Immature natural killer cell (primary cell): Measurements from ENCODE around the gene SGSH. TPM values are rescaled to one million over a fixed set of nuclear protein-coding genes. Genes with fewer than 3 reads are reported as not detected.

Experiments used
- DNase-seq, 3 donors: peaks; one replicate each; pipeline ENCODE4 v3.0.0; 2022; ENCODE audit warnings: mixed read lengths in 1 of 3
- H3K27ac Mint-ChIP-seq, 6 donors: one replicate each; pipeline ENCODE4 v1.8.0; 2020; ENCODE audit warnings: mixed read lengths in 6 of 6, mild to moderate bottlenecking in 5 of 6, inconsistent platforms in 4 of 6, moderate library complexity in 3 of 6
- H3K27me3 Mint-ChIP-seq, 3 donors: one replicate each; pipeline ENCODE4 v1.8.0; 2020 to 2021; ENCODE audit warnings: low read depth in 3 of 3, mild to moderate bottlenecking in 3 of 3, mixed read lengths in 3 of 3, moderate library complexity in 3 of 3, inconsistent platforms in 1 of 3
- H3K36me3 Mint-ChIP-seq, 3 donors: one replicate each; pipeline ENCODE4 v1.8.0; 2020; ENCODE audit warnings: mixed read lengths in 3 of 3, inconsistent platforms in 2 of 3, mild to moderate bottlenecking in 2 of 3
- H3K4me1 Mint-ChIP-seq, 2 donors: one replicate each; pipeline ENCODE4 v1.8.0; 2020; ENCODE audit warnings: inconsistent platforms in 2 of 2, mild to moderate bottlenecking in 2 of 2, mixed read lengths in 2 of 2, moderate library complexity in 1 of 2
- H3K4me3 Mint-ChIP-seq, 5 donors: one replicate each; pipeline ENCODE4 v1.8.0; 2020; ENCODE audit warnings: mild to moderate bottlenecking in 5 of 5, mixed read lengths in 5 of 5, inconsistent platforms in 3 of 5, moderate library complexity in 3 of 5
- H3K9me3 Mint-ChIP-seq, 6 donors: one replicate each; pipeline ENCODE4 v1.8.0; 2020; ENCODE audit warnings: mild to moderate bottlenecking in 6 of 6, mixed read lengths in 6 of 6, inconsistent platforms in 4 of 6, moderate library complexity in 3 of 6
- polyA plus RNA-seq, 3 donors: library from polyadenylated mRNA; unstranded; fragments of 300-500 nt; fragmentation: Illumina TruSeq; gene quantifications; one replicate each; pipeline ENCODE4 v1.2.3, GENCODE V29; 2021

SGSH gene
- polyA plus RNA-seq, 3 donors from 2014 or later: 22.6 to 32.7 (median 26.8) TPM

GRCh38 chr17:80218391-80218790 is 1.7 kb downstream of the SGSH start:
- Mint-ChIP-seq H3K9me3 (no peaks in the 10 kb centered on the region), H3K36me3 (peaks cover 0 to 17% (median 6%) of the 10 kb centered on the region in 3 donors), H3K27ac (peak overlapping the region; percentile 89 to 95 (median 94)), H3K4me1 (peaks cover 30 to 35% of the 10 kb centered on the region in 2 donors), H3K4me3 (peak overlapping the region; percentile 88 to 93 (median 92)), H3K27me3 (peaks cover 7 to 11% (median 10%) of the 10 kb centered on the region in 3 donors)
- no peak for DNase-seq

GRCh38 chr17:80217703-80218362 is 2.3 kb downstream of the SGSH start:
- DNase-seq: no peak
- no peaks in the 10 kb centered on the region for H3K9me3 Mint-ChIP-seq
- H3K4me1 Mint-ChIP-seq: peaks cover 30 to 33% of the 10 kb centered on the region in 2 donors
- peaks cover 7 to 10% (median 9%) of the 10 kb centered on the region in 3 donors for H3K27me3 Mint-ChIP-seq
- H3K27ac Mint-ChIP-seq: peak overlapping the region in 4 of 6 donors; percentile 36 to 82 (median 38)
- peaks cover 0 to 21% (median 6%) of the 10 kb centered on the region in 3 donors for H3K36me3 Mint-ChIP-seq
- peak overlapping the region in 4 of 5 donors; percentile 9 to 92 (median 12) for H3K4me3 Mint-ChIP-seq

- Mint-ChIP-seq H3K9me3 (no peaks in the 10 kb centered on the region), H3K27ac (peak overlapping the region in 4 of 6 donors; percentile 12 to 82 (median 38)), H3K4me1 (peaks cover 30 to 33% of the 10 kb centered on the region in 2 donors), H3K4me3 (no peak overlapping the region), H3K36me3 (peaks cover 0 to 23% (median 8%) of the 10 kb centered on the region in 3 donors), H3K27me3 (peaks cover 7 to 10% (median 9%) of the 10 kb centered on the region in 3 donors)
- no peak for DNase-seq
Measured at GRCh38 chr17:80216473-80217456, 3.4 kb downstream of the SGSH start.

- no peak overlapping the region for H3K4me3 Mint-ChIP-seq
- H3K27ac Mint-ChIP-seq: no peak overlapping the region
- DNase-seq: no peak
- H3K27me3 Mint-ChIP-seq: peaks cover 7 to 10% (median 9%) of the 10 kb centered on the region in 3 donors
- no peaks in the 10 kb centered on the region for H3K9me3 Mint-ChIP-seq
- peaks cover 25 to 30% of the 10 kb centered on the region in 2 donors for H3K4me1 Mint-ChIP-seq
- peaks cover 0 to 34% (median 10%) of the 10 kb centered on the region in 3 donors for H3K36me3 Mint-ChIP-seq
Measured at GRCh38 chr17:80214878-80215210, 5.3 kb downstream of the SGSH start.

GRCh38 chr17:80214012-80214877 is 5.9 kb downstream of the SGSH start:
- Mint-ChIP-seq H3K27me3 (peaks cover 3 to 4% (median 3%) of the 10 kb centered on the region in 3 donors), H3K9me3 (no peaks in the 10 kb centered on the region), H3K4me1 (peaks cover 19 to 24% of the 10 kb centered on the region in 2 donors), H3K27ac (no peak overlapping the region), H3K36me3 (peaks cover 0 to 34% (median 10%) of the 10 kb centered on the region in 3 donors), H3K4me3 (no peak overlapping the region)
- no peak for DNase-seq

- H3K36me3 Mint-ChIP-seq: peaks cover 0 to 34% (median 10%) of the 10 kb centered on the region in 3 donors
- H3K27ac Mint-ChIP-seq: no peak overlapping the region
Measured at GRCh38 chr17:80213643-80213975, 6.5 kb downstream of the SGSH start.

GRCh38 chr17:80212962-80213642 is 7.0 kb downstream of the SGSH start:
- H3K27ac Mint-ChIP-seq: peak overlapping the region in 1 of 6 donors; percentile 30

More at GRCh38 chr17:80213643-80213975, 6.5 kb downstream of the SGSH start:
- H3K9me3 Mint-ChIP-seq: no peaks in the 10 kb centered on the region
- H3K4me1 Mint-ChIP-seq: peaks cover 12 to 17% of the 10 kb centered on the region in 2 donors
- peaks cover under 1 to 2% (median 2%) of the 10 kb centered on the region in 3 donors for H3K27me3 Mint-ChIP-seq
- H3K4me3 Mint-ChIP-seq: no peak overlapping the region
- DNase-seq: no peak

GRCh38 chr17:80212511-80212910 is 7.6 kb downstream of the SGSH start:
- H3K4me3 Mint-ChIP-seq: no peak overlapping the region
- no peak overlapping the region for H3K27ac Mint-ChIP-seq
- peaks cover 0 to 30% (median 10%) of the 10 kb centered on the region in 3 donors for H3K36me3 Mint-ChIP-seq
- peaks cover 4 to 6% of the 10 kb centered on the region in 2 donors for H3K4me1 Mint-ChIP-seq
- H3K27me3 Mint-ChIP-seq: peaks cover 0 to 2% (median 0%) of the 10 kb centered on the region in 3 donors
- DNase-seq: no peak
- no peaks in the 10 kb centered on the region for H3K9me3 Mint-ChIP-seq

More at GRCh38 chr17:80212962-80213642, 7.0 kb downstream of the SGSH start:
- DNase-seq: no peak
- Mint-ChIP-seq H3K4me1 (peaks cover 9 to 12% of the 10 kb centered on the region in 2 donors), H3K9me3 (no peaks in the 10 kb centered on the region), H3K27me3 (peaks cover 0 to 2% (median 0%) of the 10 kb centered on the region in 3 donors), H3K4me3 (no peak overlapping the region), H3K36me3 (peaks cover 0 to 34% (median 10%) of the 10 kb centered on the region in 3 donors)

- no peak overlapping the region for H3K4me3 Mint-ChIP-seq
- H3K36me3 Mint-ChIP-seq: peaks cover 0 to 26% (median 10%) of the 10 kb centered on the region in 3 donors
- no peaks in the 10 kb centered on the region for H3K9me3 Mint-ChIP-seq
- peaks cover under 1 to 2% of the 10 kb centered on the region in 2 donors for H3K4me1 Mint-ChIP-seq
- DNase-seq: no peak
- H3K27me3 Mint-ChIP-seq: peaks cover 0 to 2% (median 0%) of the 10 kb centered on the region in 3 donors
- H3K27ac Mint-ChIP-seq: no peak overlapping the region
Measured at GRCh38 chr17:80212109-80212508, 8.0 kb downstream of the SGSH start.

- H3K27me3 Mint-ChIP-seq: peaks cover 0 to 2% (median 2%) of the 10 kb centered on the region in 3 donors
- no peak overlapping the region for H3K27ac Mint-ChIP-seq
- no peaks in the 10 kb centered on the region for H3K4me1 Mint-ChIP-seq
- H3K4me3 Mint-ChIP-seq: no peak overlapping the region
- H3K36me3 Mint-ChIP-seq: peaks cover 0 to 17% (median 4%) of the 10 kb centered on the region in 3 donors
- no peak for DNase-seq
- no peaks in the 10 kb centered on the region for H3K9me3 Mint-ChIP-seq
Measured at GRCh38 chr17:80210348-80211108, 9.6 kb downstream of the SGSH start.

GRCh38 chr17:80209765-80210164 is 10.4 kb downstream of the SGSH start:
- no peaks in the 10 kb centered on the region for H3K4me1 Mint-ChIP-seq
- no peak overlapping the region for H3K4me3 Mint-ChIP-seq
- H3K27me3 Mint-ChIP-seq: peaks cover 0 to 3% (median 2%) of the 10 kb centered on the region in 3 donors
- no peak for DNase-seq
- H3K9me3 Mint-ChIP-seq: no peaks in the 10 kb centered on the region
- peaks cover 0 to 17% (median 4%) of the 10 kb centered on the region in 3 donors for H3K36me3 Mint-ChIP-seq
- H3K27ac Mint-ChIP-seq: no peak overlapping the region

- Mint-ChIP-seq H3K4me3 (no peak overlapping the region), H3K9me3 (no peaks in the 10 kb centered on the region), H3K27me3 (peaks cover 0 to 3% (median 2%) of the 10 kb centered on the region in 3 donors), H3K36me3 (peaks cover 0 to 13% (median 4%) of the 10 kb centered on the region in 3 donors), H3K4me1 (no peaks in the 10 kb centered on the region), H3K27ac (no peak overlapping the region)
- no peak for DNase-seq
Measured at GRCh38 chr17:80208050-80208449, 12.1 kb downstream of the SGSH start.
